ENCODE results near the gene PLA2G2E.

DNA sequence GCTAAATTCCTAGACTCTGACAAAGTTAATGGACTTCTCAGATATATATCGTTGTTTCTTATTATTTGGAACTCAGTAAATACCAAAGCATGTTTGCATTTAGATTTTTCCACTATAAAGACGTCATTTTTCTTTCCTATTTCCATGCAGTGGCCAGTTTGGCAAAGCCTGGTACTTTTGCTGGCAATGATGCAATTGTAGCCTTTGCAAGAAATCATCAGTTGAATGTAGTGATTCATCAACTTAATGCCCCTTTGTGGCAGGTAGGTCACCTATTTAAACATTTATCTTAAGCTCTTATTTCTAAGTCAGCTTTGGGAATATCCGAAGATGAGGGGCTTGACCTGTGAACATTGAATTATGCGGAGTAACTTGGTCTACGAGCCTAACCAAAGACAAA is 29.2 kb downstream of the PLA2G2E start:
- TF ChIP-seq, protein P1, sequence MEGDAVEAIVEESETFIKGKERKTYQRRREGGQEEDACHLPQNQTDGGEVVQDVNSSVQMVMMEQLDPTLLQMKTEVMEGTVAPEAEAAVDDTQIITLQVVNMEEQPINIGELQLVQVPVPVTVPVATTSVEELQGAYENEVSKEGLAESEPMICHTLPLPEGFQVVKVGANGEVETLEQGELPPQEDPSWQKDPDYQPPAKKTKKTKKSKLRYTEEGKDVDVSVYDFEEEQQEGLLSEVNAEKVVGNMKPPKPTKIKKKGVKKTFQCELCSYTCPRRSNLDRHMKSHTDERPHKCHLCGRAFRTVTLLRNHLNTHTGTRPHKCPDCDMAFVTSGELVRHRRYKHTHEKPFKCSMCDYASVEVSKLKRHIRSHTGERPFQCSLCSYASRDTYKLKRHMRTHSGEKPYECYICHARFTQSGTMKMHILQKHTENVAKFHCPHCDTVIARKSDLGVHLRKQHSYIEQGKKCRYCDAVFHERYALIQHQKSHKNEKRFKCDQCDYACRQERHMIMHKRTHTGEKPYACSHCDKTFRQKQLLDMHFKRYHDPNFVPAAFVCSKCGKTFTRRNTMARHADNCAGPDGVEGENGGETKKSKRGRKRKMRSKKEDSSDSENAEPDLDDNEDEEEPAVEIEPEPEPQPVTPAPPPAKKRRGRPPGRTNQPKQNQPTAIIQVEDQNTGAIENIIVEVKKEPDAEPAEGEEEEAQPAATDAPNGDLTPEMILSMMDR (IDR thresholded peaks at IDR 0.05; ENCODE audit: low read depth, low read length, missing input control) = no peak
- TF ChIP-seq RAD21 (IDR thresholded peaks at IDR 0.05) (no peak), ATF3 (IDR thresholded peaks at IDR 0.05) (no peak), ZBTB33 (IDR thresholded peaks at IDR 0.05) (no peak), YY1 (IDR thresholded peaks at IDR 0.05) (no peak), MAX (IDR thresholded peaks at IDR 0.05) (no peak), SP1 (IDR thresholded peaks at IDR 0.05) (no peak)
- TF ChIP-seq, protein P2, sequence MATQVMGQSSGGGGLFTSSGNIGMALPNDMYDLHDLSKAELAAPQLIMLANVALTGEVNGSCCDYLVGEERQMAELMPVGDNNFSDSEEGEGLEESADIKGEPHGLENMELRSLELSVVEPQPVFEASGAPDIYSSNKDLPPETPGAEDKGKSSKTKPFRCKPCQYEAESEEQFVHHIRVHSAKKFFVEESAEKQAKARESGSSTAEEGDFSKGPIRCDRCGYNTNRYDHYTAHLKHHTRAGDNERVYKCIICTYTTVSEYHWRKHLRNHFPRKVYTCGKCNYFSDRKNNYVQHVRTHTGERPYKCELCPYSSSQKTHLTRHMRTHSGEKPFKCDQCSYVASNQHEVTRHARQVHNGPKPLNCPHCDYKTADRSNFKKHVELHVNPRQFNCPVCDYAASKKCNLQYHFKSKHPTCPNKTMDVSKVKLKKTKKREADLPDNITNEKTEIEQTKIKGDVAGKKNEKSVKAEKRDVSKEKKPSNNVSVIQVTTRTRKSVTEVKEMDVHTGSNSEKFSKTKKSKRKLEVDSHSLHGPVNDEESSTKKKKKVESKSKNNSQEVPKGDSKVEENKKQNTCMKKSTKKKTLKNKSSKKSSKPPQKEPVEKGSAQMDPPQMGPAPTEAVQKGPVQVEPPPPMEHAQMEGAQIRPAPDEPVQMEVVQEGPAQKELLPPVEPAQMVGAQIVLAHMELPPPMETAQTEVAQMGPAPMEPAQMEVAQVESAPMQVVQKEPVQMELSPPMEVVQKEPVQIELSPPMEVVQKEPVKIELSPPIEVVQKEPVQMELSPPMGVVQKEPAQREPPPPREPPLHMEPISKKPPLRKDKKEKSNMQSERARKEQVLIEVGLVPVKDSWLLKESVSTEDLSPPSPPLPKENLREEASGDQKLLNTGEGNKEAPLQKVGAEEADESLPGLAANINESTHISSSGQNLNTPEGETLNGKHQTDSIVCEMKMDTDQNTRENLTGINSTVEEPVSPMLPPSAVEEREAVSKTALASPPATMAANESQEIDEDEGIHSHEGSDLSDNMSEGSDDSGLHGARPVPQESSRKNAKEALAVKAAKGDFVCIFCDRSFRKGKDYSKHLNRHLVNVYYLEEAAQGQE (IDR thresholded peaks at IDR 0.05) = no peak
